HCT116 (cell line): Measurements from ENCODE around the gene CHTF8. TPM values are rescaled to one million over a fixed set of nuclear protein-coding genes. Genes with fewer than 3 reads are reported as not detected.
"Not testable (repeated sequence)": the region's sequence is repeated elsewhere in the genome, so short reads cannot be mapped to it uniquely, and the experiment has no call there.

Experiments
- ATAC-seq: fragments of 200-7000 bp; cut with Tn5 transposase; 2 replicates; pipeline ENCODE4 v1.9.1; 2020; ENCODE audit warnings: mild to moderate bottlenecking, moderate library complexity
- BruUV-seq: library from RNA; stranded (reverse); fragments of 400-500 nt; replicated peaks from 2 replicates; lab custom pipeline; 2021; lab: Mats Ljungman, UMichigan
- CTCF ChIA-PET: fragments of 300-600 bp; sonication (Branson Sonifier 250); formaldehyde crosslinking; loops from one replicate; lab custom pipeline; 2021; ENCODE audit warnings: antibody characterized with exemption; lab: Charles Lee
- POLR2A ChIA-PET: fragments of 300-600, 350-600 bp; sonication (Branson Sonifier 250); formaldehyde crosslinking; loops from one replicate; lab custom pipeline; 2021; ENCODE audit warnings: antibody characterized with exemption; lab: Charles Lee
- RAD21 ChIA-PET, 2 experiments: fragments of 300-600 bp; sonication (Branson Sonifier 250); formaldehyde crosslinking; loops; one replicate each; lab custom pipeline; 2023; ENCODE audit warnings: low total read pairs in 2 of 2; ENCODE audit not compliant: uncharacterized antibody in 2 of 2, unreplicated experiment in 2 of 2, low non-redundant PET in 1 of 2; lab: Charles Lee
- DNase-seq: peaks from one replicate; pipeline ENCODE4 v3.0.0-alpha.2; 2010; ENCODE audit warnings: low read depth, low spot score
- H2AFZ ChIP-seq: fragments of 200-600 bp; shearing (Covaris generic), sonication (generic); 2 replicates; pipeline ENCODE4 v1.6.1; 2017; ENCODE audit warnings: low read depth, mixed run types, mixed read lengths, antibody characterized with exemption, low read length; ENCODE audit not compliant: poor library complexity, severe bottlenecking
- H3K27ac ChIP-seq: 2 replicates; pipeline ENCODE4 v1.5.1; 2012; ENCODE audit warnings: low read depth, low read length
- H3K27me3 ChIP-seq: fragments of 200-600 bp; sonication (generic); 2 replicates; pipeline ENCODE4 v1.6.1; 2016; ENCODE audit warnings: mixed run types, low read length, mixed read lengths; ENCODE audit not compliant: insufficient read depth
- H3K36me3 ChIP-seq, 2 experiments: fragments of 200-500 bp in 1 of 2; fragments of 200-600 bp in 1 of 2; sonication (Bioruptor generic) in 1 of 2; sonication (generic) in 1 of 2; 2 replicates each; pipeline versions ENCODE4 v1.5.1 to v1.6.1; 2014 to 2016; ENCODE audit warnings: low read length in 2 of 2, inconsistent platforms in 1 of 2, mixed read lengths in 1 of 2, mixed run types in 1 of 2; ENCODE audit not compliant: insufficient read depth in 2 of 2, control insufficient read depth in 1 of 2
- H3K4me1 ChIP-seq, 2 experiments: fragments of 200-600 bp in 1 of 2; sonication (generic) in 1 of 2; 2 replicates each; pipeline versions ENCODE4 v1.5.1 to v1.6.1; 2012 to 2017; ENCODE audit warnings: low read length in 2 of 2, inconsistent platforms in 1 of 2, mild to moderate bottlenecking in 1 of 2, mixed read lengths in 1 of 2, mixed run types in 1 of 2, moderate library complexity in 1 of 2; ENCODE audit not compliant: insufficient read depth in 2 of 2, control insufficient read depth in 1 of 2
- H3K4me2 ChIP-seq: fragments of 200-600 bp; sonication (generic); 2 replicates; pipeline ENCODE4 v1.6.1; 2017; ENCODE audit warnings: mixed run types, low read length, mixed read lengths
- H3K4me3 ChIP-seq, 2 experiments: fragments of 200-600 bp in 1 of 2; sonication (generic) in 1 of 2; replicated peaks in 1 of 2; 2 replicates each; pipeline ENCODE4 v1.5.1; 2011 to 2016; ENCODE audit warnings: low read length in 2 of 2, control low read depth in 1 of 2, low read depth in 1 of 2, mild to moderate bottlenecking in 1 of 2, mixed read lengths in 1 of 2, mixed run types in 1 of 2
- H3K79me2 ChIP-seq: fragments of 200-600 bp; sonication (generic); 2 replicates; pipeline ENCODE4 v1.6.1; 2017; ENCODE audit warnings: mild to moderate bottlenecking, mixed run types, low read length, moderate library complexity, mixed read lengths; ENCODE audit not compliant: insufficient read depth
- H3K9ac ChIP-seq: fragments of 200-600 bp; sonication (generic); 2 replicates; pipeline ENCODE4 v1.6.1; 2016; ENCODE audit warnings: low read length, mixed read lengths
- H3K9me2 ChIP-seq: fragments of 200-600 bp; sonication (generic), shearing (Covaris generic); 2 replicates; pipeline ENCODE4 v1.6.1; 2017; ENCODE audit warnings: mixed run types, mild to moderate bottlenecking, moderate library complexity; ENCODE audit not compliant: insufficient read depth
- H3K9me3 ChIP-seq, 2 experiments: fragments of 200-500 bp in 1 of 2; fragments of 200-600 bp in 1 of 2; sonication (Bioruptor generic) in 1 of 2; sonication (generic) in 1 of 2; 2 replicates each; pipeline ENCODE4 v1.6.1; 2014 to 2017; ENCODE audit warnings: low read length in 2 of 2, mixed read lengths in 2 of 2, inconsistent platforms in 1 of 2, low read depth in 1 of 2, mild to moderate bottlenecking in 1 of 2, mixed run types in 1 of 2, moderate library complexity in 1 of 2; ENCODE audit not compliant: control insufficient read depth in 1 of 2, insufficient read depth in 1 of 2
- H4K20me1 ChIP-seq: fragments of 200-600 bp; sonication (generic), shearing (Covaris generic); 2 replicates; pipeline ENCODE4 v1.6.1; 2017; ENCODE audit warnings: mixed run types, mild to moderate bottlenecking, moderate library complexity; ENCODE audit not compliant: insufficient read depth
- EGR1 ChIP-seq: IDR thresholded peaks from 2 replicates; pipeline ENCODE4 v1.6.1; 2012; ENCODE audit warnings: low read depth
- JUND ChIP-seq: IDR thresholded peaks from 2 replicates; pipeline ENCODE4 v1.6.1; 2012
- SP1 ChIP-seq: IDR thresholded peaks from 2 replicates; pipeline ENCODE4 v1.6.1; 2012; ENCODE audit warnings: low read depth
- intact Hi-C: fragments of 100-400 bp; cut with micrococcal nuclease; formaldehyde crosslinking; loops from 2 replicates; pipeline ENCODE4 v1.10.0; 2022
- total RNA-seq: library from RNA; stranded (reverse); gene quantifications from one replicate; pipeline ENCODE4 v1.2.1, GENCODE V29; 2021; ENCODE audit not compliant: unreplicated experiment

CHTF8 gene
- total RNA-seq, 1 experiment from 2014 or later, result 184 TPM

DNA sequence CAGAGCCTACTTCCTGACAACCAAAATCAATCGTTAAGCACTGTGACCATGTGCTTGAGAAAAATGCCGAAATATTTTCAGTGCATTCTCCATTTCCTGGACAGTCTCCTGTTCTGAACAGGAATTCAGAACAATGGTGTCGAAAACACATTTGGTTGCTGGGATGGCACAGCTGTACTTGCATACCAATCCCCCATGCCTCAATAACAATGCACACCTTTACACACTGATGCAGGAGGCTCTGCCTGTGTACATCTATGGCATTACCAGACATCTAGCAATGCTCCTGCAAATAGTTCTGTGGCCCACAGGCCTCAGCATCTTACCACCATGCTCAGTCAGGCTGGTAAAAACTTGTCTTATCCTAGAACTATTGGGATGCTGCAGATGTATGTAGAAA is 6.2 kb downstream of the CHTF8 start:
- BruUV-seq, result no TSS peak
- ATAC-seq, result no peak
- H3K4me1 ChIP-seq, result peaks cover 5 to 18% of the 10 kb centered on the region in 2 experiments; a peak in 3 of 4 replicates
- H3K9me2 ChIP-seq, result no peaks in the 10 kb centered on the region
- H4K20me1 ChIP-seq, result no peaks in the 10 kb centered on the region
- H3K79me2 ChIP-seq, result peaks cover 90% of the 10 kb centered on the region
- H3K4me3 ChIP-seq, result no peak overlapping the region
- H3K9me3 ChIP-seq, result no peaks in the 10 kb centered on the region
- DNase-seq, result no peak
- ChIA-PET RAD21 (no interaction called here), CTCF (interaction anchor here (1.3 to 3.1 kb wide), 3 partner anchors 223 to 536 kb away, joined by 3 to 16 read pairs (median 6); no protein-coding TSS in a partner anchor), POLR2A (no interaction called here)
- H3K9ac ChIP-seq, result no peak overlapping the region
- intact Hi-C loops, result loop anchor here (10.0 kb wide), 1 partner anchor 601 kb away; no protein-coding TSS in a partner anchor
- H3K27ac ChIP-seq, result no peak overlapping the region
- H2AFZ ChIP-seq, result no peak overlapping the region
- no peak for TF ChIP-seq EGR1
- no peak for TF ChIP-seq JUND
- no peak for TF ChIP-seq SP1
- peaks cover under 1 to 17% of the 10 kb centered on the region in 2 experiments for H3K36me3 ChIP-seq
- no peaks in the 10 kb centered on the region for H3K27me3 ChIP-seq
- no peak overlapping the region for H3K4me2 ChIP-seq

DNA sequence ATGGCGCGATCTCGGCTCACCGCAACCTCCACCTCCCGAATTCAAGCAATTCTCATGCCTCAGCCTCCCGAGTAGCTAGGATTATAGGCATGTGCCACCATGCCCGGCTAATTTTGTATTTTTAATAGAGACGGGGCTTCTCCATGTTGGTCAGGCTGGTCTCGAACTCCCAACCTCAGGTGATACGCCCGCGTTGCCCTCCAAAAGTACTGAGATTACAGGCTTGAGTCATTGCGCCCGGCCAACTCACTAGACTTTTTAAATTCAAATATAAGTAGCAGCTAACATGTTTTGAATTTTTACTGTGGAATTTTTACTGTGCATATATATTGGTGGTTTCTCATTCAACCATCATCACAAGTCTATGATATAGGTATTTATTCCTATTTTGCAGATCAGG is 7.4 kb downstream of the CHTF8 start:
- H3K9me3 ChIP-seq, H3K9me2 ChIP-seq, POLR2A ChIA-PET, H3K9ac ChIP-seq, H3K4me1 ChIP-seq, ATAC-seq, RAD21 ChIA-PET, H3K4me2 ChIP-seq, H4K20me1 ChIP-seq, H3K4me3 ChIP-seq, H2AFZ ChIP-seq, H3K27me3 ChIP-seq, H3K27ac ChIP-seq, BruUV-seq, DNase-seq: not testable (repeated sequence)
- peaks cover 11 to 23% of the 10 kb centered on the region in 2 experiments for H3K36me3 ChIP-seq
- peaks cover 89% of the 10 kb centered on the region for H3K79me2 ChIP-seq
- CTCF ChIA-PET, result interaction anchor here (1.5 to 3.1 kb wide), 5 partner anchors 12 to 278 kb away, joined by 3 to 16 read pairs (median 6); partner anchors contain the start of gene HAS3
- intact Hi-C loops, result loop anchor here (1.0 to 10.0 kb wide), 7 partner anchors 128 to 600 kb away; no protein-coding TSS in a partner anchor

DNA sequence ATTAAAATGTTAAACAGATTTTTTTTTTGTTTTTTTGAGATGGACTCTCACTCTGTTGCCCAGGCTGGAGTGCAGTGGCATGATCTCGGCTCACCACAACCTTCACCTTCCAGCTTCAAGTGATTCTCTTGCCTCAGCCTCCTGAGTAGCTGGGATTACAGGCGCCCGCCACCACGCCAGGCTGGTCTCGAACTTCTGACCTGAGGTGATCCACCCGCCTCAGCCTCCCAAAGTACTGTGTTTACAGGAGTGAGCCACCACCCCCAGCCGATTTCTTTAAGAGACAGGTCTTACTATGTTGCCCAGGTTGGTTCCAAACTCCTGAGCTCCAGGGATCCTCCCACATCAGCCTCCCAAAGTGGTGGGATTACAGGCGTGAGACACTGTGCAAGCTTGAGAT is 8.0 kb downstream of the CHTF8 start:
- Histone ChIP-seq H3K79me2 (peaks cover 83% of the 10 kb centered on the region), H3K36me3 (peaks cover 14 to 26% of the 10 kb centered on the region in 2 experiments)
- BruUV-seq, POLR2A ChIA-PET, H3K9me2 ChIP-seq, DNase-seq, H4K20me1 ChIP-seq, H3K4me2 ChIP-seq, H3K4me3 ChIP-seq, H3K9ac ChIP-seq, H3K27ac ChIP-seq, H3K4me1 ChIP-seq, H3K9me3 ChIP-seq, ATAC-seq, H3K27me3 ChIP-seq, H2AFZ ChIP-seq: not testable (repeated sequence)
- CTCF ChIA-PET, result interaction anchor here (0.7 to 3.1 kb wide), 10 partner anchors 12 to 277 kb away, joined by 3 to 17 read pairs (median 6); partner anchors contain the start of gene HAS3
- intact Hi-C loops, result loop anchor here (1.0 to 10.0 kb wide), 7 partner anchors 127 to 600 kb away; no protein-coding TSS in a partner anchor
- RAD21 ChIA-PET, result interaction anchor here in 1 of 2 experiments (1.0 to 1.8 kb wide), 3 partner anchors 19 to 222 kb away, joined by 3 to 10 read pairs (median 4); partner anchors contain the start of gene HAS3
